Measurements from ENCODE around the gene PPP1R8.

Gene PPP1R8

DNA sequence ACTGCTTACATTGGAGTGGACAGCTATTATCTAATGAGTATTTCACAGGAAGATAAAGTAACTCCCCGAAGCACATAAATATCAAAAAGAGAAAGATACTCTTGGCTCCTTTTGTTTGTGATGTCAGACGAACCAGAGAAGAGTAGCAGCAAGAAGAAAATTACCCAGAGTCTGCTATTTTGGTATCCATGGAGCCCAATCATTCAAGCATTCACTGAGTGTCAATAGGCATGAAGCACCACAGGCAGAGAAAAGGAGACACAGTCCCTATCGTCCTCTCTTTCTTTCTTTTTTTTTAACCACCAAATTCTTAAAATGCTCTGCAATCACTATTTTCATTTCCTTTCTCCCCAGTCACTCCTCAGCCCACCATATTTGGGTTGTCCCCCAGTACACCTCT lies 63.9 kb downstream of the PPP1R8 start:
- no peak for DNase-seq (ENCODE audit: low read depth)
